ENCODE measurements around the gene MAS1L.

The MAS1L gene, protein sequence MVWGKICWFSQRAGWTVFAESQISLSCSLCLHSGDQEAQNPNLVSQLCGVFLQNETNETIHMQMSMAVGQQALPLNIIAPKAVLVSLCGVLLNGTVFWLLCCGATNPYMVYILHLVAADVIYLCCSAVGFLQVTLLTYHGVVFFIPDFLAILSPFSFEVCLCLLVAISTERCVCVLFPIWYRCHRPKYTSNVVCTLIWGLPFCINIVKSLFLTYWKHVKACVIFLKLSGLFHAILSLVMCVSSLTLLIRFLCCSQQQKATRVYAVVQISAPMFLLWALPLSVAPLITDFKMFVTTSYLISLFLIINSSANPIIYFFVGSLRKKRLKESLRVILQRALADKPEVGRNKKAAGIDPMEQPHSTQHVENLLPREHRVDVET

DNA sequence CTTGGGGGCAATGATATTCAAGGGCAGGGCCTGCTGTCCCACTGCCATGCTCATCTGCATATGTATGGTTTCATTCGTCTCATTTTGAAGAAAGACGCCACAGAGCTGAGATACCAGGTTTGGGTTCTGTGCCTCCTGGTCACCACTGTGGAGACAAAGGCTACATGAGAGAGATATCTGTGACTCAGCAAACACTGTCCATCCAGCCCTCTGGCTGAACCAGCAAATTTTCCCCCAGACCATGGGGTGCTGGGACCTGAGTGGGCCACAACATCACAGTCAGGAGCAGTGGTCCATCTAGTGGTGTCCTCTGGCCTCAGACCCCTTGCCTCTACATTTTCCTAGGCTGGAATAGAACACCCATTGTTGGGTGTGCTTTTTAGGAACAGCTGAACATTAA, at the start of gene MAS1L:
Gene MAS1L, minus strand, starts transcription at position 297 of the 400 bp plus-strand sequence. Its CDS starts 54 bp downstream, at position 243.
- Histone ChIP-seq H3K27me3 (ENCODE audit: control insufficient read depth, insufficient read depth, low read length) (no peaks in the 10 kb centered on the region), H3K4me1 (ENCODE audit: control insufficient read depth, insufficient read depth, low read length) (no peaks in the 10 kb centered on the region), H3K36me3 (ENCODE audit: control insufficient read depth, insufficient read depth, low read length) (no peaks in the 10 kb centered on the region), H3K4me3 (ENCODE audit: low read length) (no peak within 1 kb of the TSS), H3K9me3 (ENCODE audit: control insufficient read depth, insufficient read depth, low read length) (no peaks in the 10 kb centered on the region), H3K27ac (ENCODE audit: low read length) (no peak within 1 kb of the TSS)
- DNase-seq (ENCODE audit: low read depth, low spot score), result no peak
- WGBS (ENCODE audit: insufficient coverage, insufficient read length), result no CpG with 5 or more reads among the region's 2 CpGs

DNA sequence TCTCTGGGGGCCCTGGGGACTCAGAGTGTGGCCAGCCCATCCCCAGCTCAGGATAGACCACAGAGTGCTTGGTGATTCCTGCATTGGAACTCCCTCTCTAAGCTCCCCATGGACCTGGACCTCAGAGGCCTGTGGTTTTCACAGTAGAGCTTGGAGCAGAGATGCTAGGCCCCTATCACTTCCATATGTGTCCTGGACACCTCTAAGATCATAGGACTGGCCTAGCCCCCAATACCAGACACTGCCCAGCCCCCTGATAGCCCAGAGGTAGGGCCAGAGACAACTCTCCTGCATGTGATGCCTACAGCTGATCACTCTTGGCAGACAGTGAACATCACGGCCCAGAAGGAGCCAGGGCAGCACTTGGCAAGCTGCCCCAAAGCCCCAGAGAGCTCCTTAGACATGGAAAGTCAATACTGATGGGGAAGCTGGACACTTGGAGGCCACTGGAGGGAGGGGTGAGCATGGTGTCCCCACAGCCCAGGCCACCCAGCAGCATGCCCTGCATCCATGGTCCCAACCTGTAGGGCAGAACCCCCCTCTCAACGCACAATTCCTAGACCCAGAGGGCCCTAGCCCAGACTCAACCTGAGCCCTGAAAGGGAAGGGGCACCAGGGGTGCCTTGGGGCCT, 44.7 kb upstream of the MAS1L start:
- Histone ChIP-seq H3K36me3 (ENCODE audit: control insufficient read depth, insufficient read depth, low read length) (no peaks in the 10 kb centered on the region), H3K27ac (ENCODE audit: low read length) (no peak overlapping the region), H3K9me3 (ENCODE audit: control insufficient read depth, insufficient read depth, low read length) (no peaks in the 10 kb centered on the region), H3K4me3 (ENCODE audit: low read length) (no peak overlapping the region), H3K27me3 (ENCODE audit: control insufficient read depth, insufficient read depth, low read length) (no peaks in the 10 kb centered on the region), H3K4me1 (ENCODE audit: control insufficient read depth, insufficient read depth, low read length) (no peaks in the 10 kb centered on the region)
- no CpG with 5 or more reads among the region's 2 CpGs for WGBS (ENCODE audit: insufficient coverage, insufficient read length)
- DNase-seq (ENCODE audit: low read depth, low spot score), result no peak

DNA sequence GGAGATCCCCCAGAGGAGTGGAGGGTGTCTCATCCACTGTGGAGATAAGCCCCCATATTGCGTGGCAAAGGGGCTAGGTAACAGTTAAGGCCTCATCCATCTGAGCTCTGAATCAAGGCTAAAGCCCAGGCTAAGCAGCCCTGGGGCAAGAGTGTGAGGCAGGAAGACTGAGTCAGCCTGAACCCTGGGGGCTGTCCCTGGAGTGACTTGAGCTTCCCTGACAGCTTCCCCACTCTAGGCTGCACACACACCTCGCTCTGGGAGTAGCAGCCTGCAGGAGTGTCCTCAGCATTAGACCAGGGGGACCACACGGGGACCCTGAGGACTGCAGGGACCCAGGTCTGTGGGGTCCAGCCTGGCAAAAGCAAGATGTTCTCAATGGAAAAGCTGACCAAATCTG, 43.9 kb upstream of the MAS1L start:
- Histone ChIP-seq H3K36me3 (ENCODE audit: control insufficient read depth, insufficient read depth, low read length) (no peaks in the 10 kb centered on the region), H3K27ac (ENCODE audit: low read length) (no peak overlapping the region), H3K9me3 (ENCODE audit: control insufficient read depth, insufficient read depth, low read length) (no peaks in the 10 kb centered on the region), H3K4me1 (ENCODE audit: control insufficient read depth, insufficient read depth, low read length) (no peaks in the 10 kb centered on the region), H3K4me3 (ENCODE audit: low read length) (no peak overlapping the region), H3K27me3 (ENCODE audit: control insufficient read depth, insufficient read depth, low read length) (no peaks in the 10 kb centered on the region)
- no CpG with 5 or more reads among the region's 3 CpGs for WGBS (ENCODE audit: insufficient coverage, insufficient read length)
- no peak for DNase-seq (ENCODE audit: low read depth, low spot score)

DNA sequence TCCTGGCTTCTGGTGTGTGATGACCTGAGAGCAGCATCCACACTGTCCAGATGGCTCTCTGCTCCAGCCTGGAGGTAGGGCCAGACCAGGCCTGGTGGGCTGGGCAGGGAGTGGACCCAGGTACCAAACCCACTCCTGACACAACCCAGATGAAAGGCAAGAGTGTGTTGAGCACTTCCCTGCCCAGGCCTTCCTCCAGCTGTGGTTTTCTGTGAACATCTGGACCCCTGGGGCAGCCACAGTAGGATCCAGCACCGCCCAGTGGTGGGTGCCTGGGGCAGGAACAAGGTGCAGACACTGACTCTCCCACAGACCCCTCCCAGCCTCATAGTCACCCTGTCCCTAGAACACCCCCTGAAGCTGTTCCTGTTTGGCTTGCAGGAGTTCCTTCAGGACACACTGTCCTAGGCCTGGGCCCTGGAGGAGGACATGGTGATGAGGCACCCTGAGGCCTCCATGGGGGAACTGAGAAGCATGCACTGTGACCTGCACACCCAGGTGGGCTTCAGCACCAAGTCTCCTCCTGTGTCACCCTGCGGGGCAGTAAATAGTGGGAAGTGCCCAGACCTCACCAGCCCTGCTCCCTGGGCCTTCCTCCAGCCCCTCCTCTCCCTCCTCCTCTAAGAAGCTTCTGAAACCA, 43.0 kb upstream of the MAS1L start:
- Histone ChIP-seq H3K27me3 (ENCODE audit: control insufficient read depth, insufficient read depth, low read length) (no peaks in the 10 kb centered on the region), H3K27ac (ENCODE audit: low read length) (no peak overlapping the region), H3K4me1 (ENCODE audit: control insufficient read depth, insufficient read depth, low read length) (no peaks in the 10 kb centered on the region), H3K36me3 (ENCODE audit: control insufficient read depth, insufficient read depth, low read length) (no peaks in the 10 kb centered on the region), H3K4me3 (ENCODE audit: low read length) (no peak overlapping the region), H3K9me3 (ENCODE audit: control insufficient read depth, insufficient read depth, low read length) (no peaks in the 10 kb centered on the region)
- DNase-seq (ENCODE audit: low read depth, low spot score), result no peak
- no CpG with 5 or more reads among the region's 2 CpGs for WGBS (ENCODE audit: insufficient coverage, insufficient read length)

DNA sequence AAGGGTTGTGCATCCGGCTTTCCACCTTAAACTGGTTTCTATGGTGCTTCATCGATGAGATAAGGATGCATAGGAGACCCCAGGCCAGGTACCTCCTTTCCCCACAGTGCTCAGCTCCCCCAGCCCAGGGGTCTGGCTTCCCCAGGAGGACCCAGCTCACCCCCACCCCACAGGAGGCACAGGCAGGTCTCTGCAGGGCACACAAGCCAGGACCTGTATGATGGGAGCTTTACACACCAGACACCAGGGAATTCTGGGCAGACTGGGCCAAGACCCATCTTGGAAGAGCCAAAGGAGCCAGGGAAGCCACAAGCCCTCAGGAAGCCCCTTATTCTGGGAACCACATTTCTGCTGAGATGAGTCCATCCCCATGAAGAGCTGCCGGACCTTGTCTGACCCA, 42.2 kb upstream of the MAS1L start:
- Histone ChIP-seq H3K4me1 (ENCODE audit: control insufficient read depth, insufficient read depth, low read length) (no peaks in the 10 kb centered on the region), H3K4me3 (ENCODE audit: low read length) (no peak overlapping the region), H3K27me3 (ENCODE audit: control insufficient read depth, insufficient read depth, low read length) (no peaks in the 10 kb centered on the region), H3K9me3 (ENCODE audit: control insufficient read depth, insufficient read depth, low read length) (no peaks in the 10 kb centered on the region), H3K27ac (ENCODE audit: low read length) (no peak overlapping the region), H3K36me3 (ENCODE audit: control insufficient read depth, insufficient read depth, low read length) (no peaks in the 10 kb centered on the region)
- no peak for DNase-seq (ENCODE audit: low read depth, low spot score)
- no CpG with 5 or more reads among the region's 3 CpGs for WGBS (ENCODE audit: insufficient coverage, insufficient read length)

DNA sequence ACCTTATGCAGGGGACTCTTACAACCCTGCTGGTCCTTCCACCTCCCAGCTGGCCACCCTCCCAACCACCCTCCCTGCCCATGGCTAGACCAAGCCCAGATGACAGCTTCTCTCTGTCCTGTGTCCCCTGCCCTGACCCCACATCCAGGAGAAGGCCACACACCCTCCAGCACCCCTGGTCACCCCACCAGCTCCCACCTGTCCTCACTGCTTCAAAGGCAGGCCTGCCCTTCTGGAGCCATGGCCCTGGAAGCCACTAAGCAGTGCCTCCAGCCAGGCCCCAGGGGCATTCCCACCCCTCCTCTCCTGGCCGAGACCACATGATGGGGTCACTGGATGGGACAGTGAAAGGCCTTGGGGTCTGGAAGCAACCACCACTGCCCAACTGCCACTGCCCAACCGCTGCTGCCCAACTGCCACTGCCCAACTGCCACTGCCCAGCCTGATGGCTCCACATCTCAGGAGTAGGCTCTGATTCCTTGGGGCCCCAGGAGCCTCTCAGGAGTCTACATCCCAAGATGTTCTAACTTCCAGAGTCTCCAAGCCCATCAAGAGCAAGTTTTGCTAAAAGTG, 41.3 kb upstream of the MAS1L start:
- no CpG with 5 or more reads among the region's 2 CpGs for WGBS (ENCODE audit: insufficient coverage, insufficient read length)
- H3K27ac ChIP-seq (ENCODE audit: low read length), result no peak overlapping the region
- H3K36me3 ChIP-seq (ENCODE audit: control insufficient read depth, insufficient read depth, low read length), result no peaks in the 10 kb centered on the region
- DNase-seq (ENCODE audit: low read depth, low spot score), result no peak
- H3K27me3 ChIP-seq (ENCODE audit: control insufficient read depth, insufficient read depth, low read length), result no peaks in the 10 kb centered on the region
- no peak overlapping the region for H3K4me3 ChIP-seq (ENCODE audit: low read length)
- no peaks in the 10 kb centered on the region for H3K9me3 ChIP-seq (ENCODE audit: control insufficient read depth, insufficient read depth, low read length)
- H3K4me1 ChIP-seq (ENCODE audit: control insufficient read depth, insufficient read depth, low read length), result no peaks in the 10 kb centered on the region

DNA sequence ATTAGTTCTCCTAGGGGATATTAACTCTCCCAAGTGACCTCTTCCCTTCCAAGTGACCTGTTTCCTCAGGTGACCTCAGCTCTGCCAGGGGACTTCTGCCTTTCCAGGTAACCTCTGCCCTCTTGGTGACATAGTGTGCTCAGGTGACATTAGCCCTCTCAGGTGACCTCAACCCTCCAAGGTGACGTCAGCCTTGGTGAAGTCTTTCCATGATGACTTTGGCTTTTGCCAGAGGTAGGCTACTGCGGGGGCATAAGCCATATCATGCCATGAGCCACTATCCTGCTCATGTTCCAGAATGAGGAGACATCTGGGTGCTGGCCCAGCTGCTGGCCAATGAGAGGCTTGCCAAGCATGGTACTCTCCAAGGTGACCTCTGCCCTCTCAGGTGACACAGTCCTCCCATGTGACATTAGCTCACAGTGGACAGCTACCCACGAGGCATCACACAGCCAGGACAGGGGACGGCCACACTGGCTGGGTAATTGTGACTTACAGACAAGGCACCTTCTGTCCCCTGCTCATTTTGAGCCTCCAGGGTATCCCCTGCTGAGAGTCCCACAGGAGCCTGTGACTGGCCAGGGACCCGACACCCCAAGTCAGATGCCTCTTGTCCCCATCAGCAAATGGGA, 40.7 kb upstream of the MAS1L start:
- Histone ChIP-seq H3K36me3 (ENCODE audit: control insufficient read depth, insufficient read depth, low read length) (no peaks in the 10 kb centered on the region), H3K9me3 (ENCODE audit: control insufficient read depth, insufficient read depth, low read length) (no peaks in the 10 kb centered on the region), H3K4me1 (ENCODE audit: control insufficient read depth, insufficient read depth, low read length) (no peaks in the 10 kb centered on the region), H3K27ac (ENCODE audit: low read length) (no peak overlapping the region), H3K4me3 (ENCODE audit: low read length) (no peak overlapping the region), H3K27me3 (ENCODE audit: control insufficient read depth, insufficient read depth, low read length) (no peaks in the 10 kb centered on the region)
- no CpG with 5 or more reads among the region's 5 CpGs for WGBS (ENCODE audit: insufficient coverage, insufficient read length)
- DNase-seq (ENCODE audit: low read depth, low spot score), result no peak

DNA sequence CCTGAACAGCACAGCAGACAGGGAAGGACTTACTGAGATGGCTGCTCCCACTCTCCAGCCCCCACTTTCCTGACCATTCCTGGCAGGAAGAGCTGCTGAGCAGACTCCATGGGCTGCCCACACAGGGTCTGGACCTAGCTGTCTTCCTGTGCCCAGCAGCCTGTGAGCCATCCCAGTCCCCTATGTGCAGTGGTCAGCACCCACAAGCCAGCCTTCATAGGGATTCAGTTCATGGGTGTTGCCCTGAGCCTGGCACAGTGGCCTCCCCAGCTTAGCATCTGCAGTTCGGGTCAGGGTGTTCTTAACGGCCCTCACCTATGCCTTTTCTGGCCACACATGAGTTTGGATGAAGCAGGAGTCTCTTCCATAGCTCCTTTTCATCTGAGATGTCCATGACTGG, 39.8 kb upstream of the MAS1L start:
- WGBS (ENCODE audit: insufficient coverage, insufficient read length), result no CpG with 5 or more reads among the region's 2 CpGs
- H3K27ac ChIP-seq (ENCODE audit: low read length), result no peak overlapping the region
- H3K9me3 ChIP-seq (ENCODE audit: control insufficient read depth, insufficient read depth, low read length), result no peaks in the 10 kb centered on the region
- no peaks in the 10 kb centered on the region for H3K4me1 ChIP-seq (ENCODE audit: control insufficient read depth, insufficient read depth, low read length)
- no peak for DNase-seq (ENCODE audit: low read depth, low spot score)
- H3K4me3 ChIP-seq (ENCODE audit: low read length), result no peak overlapping the region
- no peaks in the 10 kb centered on the region for H3K36me3 ChIP-seq (ENCODE audit: control insufficient read depth, insufficient read depth, low read length)
- no peaks in the 10 kb centered on the region for H3K27me3 ChIP-seq (ENCODE audit: control insufficient read depth, insufficient read depth, low read length)

DNA sequence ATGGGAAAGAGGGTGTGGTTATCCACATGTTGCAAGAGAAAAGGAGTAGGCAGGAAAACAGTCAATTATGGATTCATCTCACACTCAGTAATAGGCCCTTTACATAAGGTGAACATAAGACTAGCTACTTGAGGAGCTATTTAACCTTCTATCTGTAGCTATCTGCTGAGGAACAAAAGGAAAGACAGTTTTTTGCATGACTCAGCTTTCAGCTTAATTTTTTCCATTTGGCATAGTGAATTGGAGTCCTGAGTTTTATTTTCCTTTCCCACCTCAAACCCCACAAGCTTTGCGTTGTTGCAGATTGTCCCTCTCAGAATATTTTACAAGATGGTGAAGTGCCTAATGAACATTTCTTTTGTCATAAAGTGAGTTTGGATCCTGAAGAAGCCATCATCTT, 39.4 kb upstream of the MAS1L start:
- no peaks in the 10 kb centered on the region for H3K36me3 ChIP-seq (ENCODE audit: control insufficient read depth, insufficient read depth, low read length)
- WGBS (ENCODE audit: insufficient coverage, insufficient read length), result no CpG with 5 or more reads among the region's 1 CpG
- no peak overlapping the region for H3K4me3 ChIP-seq (ENCODE audit: low read length)
- no peaks in the 10 kb centered on the region for H3K9me3 ChIP-seq (ENCODE audit: control insufficient read depth, insufficient read depth, low read length)
- no peak for DNase-seq (ENCODE audit: low read depth, low spot score)
- no peak overlapping the region for H3K27ac ChIP-seq (ENCODE audit: low read length)
- no peaks in the 10 kb centered on the region for H3K27me3 ChIP-seq (ENCODE audit: control insufficient read depth, insufficient read depth, low read length)
- no peaks in the 10 kb centered on the region for H3K4me1 ChIP-seq (ENCODE audit: control insufficient read depth, insufficient read depth, low read length)

DNA sequence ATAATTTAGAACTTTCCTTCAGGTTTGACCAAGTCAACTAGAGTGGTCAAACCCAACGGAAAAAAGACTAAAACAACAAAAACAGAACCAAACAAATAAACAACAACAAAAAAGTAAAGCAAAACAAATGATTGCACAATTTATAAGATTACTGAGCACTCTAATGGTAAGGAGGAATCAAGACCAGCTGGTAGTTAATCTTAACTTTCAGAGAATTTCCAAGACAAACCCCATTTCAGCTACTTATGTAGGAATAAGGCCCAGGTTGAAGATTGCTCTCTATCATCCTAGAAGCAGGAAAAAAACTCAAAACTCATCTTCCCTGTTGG, 37.5 kb upstream of the MAS1L start:
- DNase-seq (ENCODE audit: low read depth, low spot score), result no peak
- H3K36me3 ChIP-seq (ENCODE audit: control insufficient read depth, insufficient read depth, low read length), result no peaks in the 10 kb centered on the region
- no CpG with 5 or more reads among the region's 1 CpG for WGBS (ENCODE audit: insufficient coverage, insufficient read length)
- no peaks in the 10 kb centered on the region for H3K4me1 ChIP-seq (ENCODE audit: control insufficient read depth, insufficient read depth, low read length)
- no peak overlapping the region for H3K27ac ChIP-seq (ENCODE audit: low read length)
- no peak overlapping the region for H3K4me3 ChIP-seq (ENCODE audit: low read length)
- no peaks in the 10 kb centered on the region for H3K27me3 ChIP-seq (ENCODE audit: control insufficient read depth, insufficient read depth, low read length)
- H3K9me3 ChIP-seq (ENCODE audit: control insufficient read depth, insufficient read depth, low read length), result no peaks in the 10 kb centered on the region

All from iPS DF 6.9 (cell line).